SW 1271 (cell line): Measurements from ENCODE around the gene CHEK2.
"Not testable (repeated sequence)": the region's sequence is repeated elsewhere in the genome, so short reads cannot be mapped to it uniquely, and the experiment has no call there.

ENCODE experiments used
- DNase-seq, 2 experiments: peaks; one replicate each; lab custom pipeline; 2025; lab: John Stamatoyannopoulos, UW

CHEK2 gene

DNA sequence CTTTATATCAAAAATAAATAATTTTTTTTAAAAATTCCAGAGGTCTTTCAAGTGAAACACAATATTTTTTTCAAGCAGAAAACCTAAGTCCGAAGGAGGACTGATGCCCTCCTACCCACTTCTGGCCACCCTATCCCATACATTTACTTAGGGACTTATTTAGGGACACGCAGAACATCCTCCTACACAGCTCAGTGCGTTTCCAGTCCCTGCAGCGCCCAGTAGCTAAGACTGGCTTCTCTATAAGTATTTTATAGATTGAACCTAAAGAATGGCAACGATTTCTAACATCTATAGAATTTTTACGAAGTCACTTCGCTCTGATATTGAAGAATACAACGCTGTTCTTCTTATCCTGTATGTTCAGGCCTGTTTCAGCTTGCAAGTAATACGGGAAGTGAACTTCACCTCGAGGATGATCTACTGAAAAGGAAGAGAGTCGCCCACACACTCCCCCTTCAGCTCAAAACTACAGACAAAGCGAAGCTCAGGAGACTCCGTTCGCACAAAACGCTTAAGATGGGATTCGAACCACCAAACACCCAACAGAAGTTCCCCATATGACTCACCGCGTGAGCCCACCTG, 328 bp downstream of the CHEK2 start:
- no peak for DNase-seq

DNA sequence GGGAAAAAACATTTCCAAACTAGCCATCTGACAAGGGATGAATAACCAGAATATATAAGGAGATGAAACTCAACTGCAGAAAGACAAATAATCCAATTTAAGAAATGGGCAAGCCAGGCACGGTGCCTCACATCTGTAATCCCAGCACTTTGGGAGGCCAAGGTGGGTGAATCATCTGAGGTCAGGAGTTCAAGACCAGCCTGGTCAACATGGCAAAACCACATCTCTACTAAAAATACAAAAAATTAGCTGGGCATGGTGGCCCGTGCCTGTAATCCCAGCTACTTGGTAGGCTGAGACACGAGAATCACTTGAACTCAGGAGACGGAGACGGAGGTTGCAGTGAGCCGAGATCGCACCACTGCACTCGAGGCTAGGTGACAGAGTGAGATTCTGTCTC, 2.7 kb downstream of the CHEK2 start:
- not testable (repeated sequence) for DNase-seq

DNA sequence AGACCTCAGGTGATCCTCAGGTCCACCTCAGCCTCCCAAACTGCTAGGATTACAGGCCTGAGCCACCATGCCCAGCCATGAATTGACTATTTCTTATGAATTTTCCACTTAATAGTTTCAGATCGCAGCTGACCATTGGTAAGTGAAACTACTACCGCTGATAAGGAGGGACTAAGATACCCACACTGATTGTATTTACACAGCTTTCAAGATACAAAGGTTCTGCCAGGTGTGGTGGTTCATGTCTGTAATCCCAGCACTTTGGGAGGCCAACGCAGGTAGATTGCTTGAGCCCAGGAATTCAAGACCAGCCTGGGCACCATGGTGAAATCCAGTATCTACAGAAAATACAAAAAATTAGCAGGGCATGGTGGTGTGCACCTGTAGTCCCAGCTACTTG, 3.9 kb downstream of the CHEK2 start:
- no peak for DNase-seq

DNA sequence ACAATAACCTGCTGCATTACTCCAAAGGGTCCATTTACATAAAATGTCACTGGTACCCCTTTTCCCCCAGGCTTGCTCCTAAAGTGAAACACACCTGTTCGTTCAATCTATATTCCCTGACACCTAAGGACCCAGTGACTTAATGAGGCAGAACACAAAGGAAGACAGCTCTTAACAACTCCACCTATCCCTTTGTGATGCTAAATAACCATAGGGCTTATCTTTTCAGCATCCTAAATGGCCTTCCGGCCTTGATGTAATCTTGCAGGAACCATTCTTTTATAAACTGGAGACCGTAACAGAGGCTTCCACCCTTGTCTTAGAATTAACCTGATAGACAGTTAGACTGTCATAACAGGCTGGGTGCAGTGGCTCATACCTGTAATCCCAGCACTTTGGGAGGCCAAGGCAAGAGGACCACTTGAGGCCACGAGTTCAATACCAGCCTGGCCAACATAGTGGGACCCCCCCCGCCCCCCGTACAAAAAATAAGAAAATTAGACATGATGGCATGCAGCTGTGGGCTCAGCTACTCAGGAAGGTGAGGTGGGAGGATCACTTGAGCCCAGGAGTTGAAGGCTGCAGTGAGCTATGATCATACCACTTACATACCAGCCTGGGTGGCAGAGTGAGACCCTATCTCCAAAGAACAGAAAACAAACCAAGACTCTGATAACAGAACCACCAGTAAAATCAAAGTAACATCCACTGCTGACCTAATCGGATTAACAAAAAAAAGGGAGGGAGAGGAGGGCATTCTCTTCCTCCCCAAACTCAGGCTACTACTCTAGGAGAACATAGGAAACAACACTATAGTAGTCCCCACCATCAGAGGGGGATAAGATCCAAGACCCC, 5.1 kb downstream of the CHEK2 start:
- DNase-seq = no peak

DNA sequence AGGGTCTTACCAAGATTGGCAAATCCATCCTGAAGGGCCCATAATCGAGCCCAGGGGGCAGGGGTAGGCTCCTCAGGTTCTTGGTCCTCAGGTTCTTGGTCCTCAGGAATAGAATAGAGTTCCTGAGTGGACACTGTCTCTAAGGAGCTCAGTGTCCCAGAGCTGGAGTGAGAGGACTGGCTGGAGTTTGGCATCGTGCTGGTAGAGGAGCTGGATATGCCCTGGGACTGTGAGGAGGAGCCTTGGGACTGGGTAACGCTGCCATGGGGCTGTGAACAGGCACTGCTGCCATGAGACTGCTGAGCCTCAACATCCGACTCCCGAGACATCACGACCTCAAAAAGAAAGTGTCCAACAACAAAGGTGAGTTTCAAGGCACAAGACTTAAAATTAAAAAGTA, 7.2 kb downstream of the CHEK2 start:
- DNase-seq = no peak

DNA sequence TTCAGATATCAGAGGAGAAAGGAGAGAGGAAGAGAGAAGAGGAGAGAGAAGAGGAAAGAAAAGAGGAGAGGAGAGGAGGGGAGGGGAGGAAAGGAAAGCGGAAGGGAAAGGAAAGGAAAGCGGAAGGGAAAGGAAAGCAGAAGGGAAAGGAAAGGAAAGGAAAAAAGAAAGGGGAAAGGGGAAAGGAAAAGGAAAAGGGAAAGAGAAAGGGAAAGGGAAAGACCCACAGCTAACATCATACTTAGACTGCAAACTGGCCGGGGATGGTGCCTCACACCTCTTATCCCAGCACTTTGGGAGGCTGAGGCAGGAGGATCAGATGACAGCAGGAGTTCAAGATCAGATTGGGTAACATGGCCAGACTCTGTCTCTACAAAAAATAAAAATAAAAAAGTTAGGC, 11.4 kb downstream of the CHEK2 start:
- no peak for DNase-seq

DNA sequence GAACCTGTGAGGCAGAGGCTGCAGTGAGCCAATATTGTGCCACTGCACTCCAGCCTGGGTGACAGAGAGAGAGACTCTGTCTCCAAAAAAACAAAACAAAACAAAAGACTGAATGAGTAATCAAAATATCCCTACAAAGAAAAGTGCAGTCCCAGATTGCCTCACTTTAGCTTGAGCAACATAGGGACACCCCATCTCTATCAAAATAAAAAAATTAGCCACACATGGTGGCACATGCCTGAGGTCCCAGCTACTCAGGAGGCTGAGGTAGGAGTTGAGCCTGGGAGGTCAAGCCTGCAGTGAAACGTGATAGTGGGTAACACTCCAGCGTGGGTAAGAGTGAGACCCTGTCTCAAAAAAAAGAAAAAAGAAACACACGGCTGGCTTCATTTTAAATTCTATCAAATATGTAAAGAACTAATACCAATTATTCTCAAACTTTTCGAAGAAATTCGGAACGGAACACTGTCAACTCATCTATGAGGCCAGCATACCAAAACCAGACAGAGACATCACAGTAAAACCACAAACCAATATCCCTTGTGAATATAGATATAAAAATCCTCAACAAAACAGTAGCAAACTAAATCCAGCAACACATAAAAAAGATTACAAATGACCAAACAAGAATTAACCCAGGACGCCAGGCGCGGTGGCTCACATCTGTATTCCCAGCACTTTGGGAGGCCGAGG, 12.9 kb downstream of the CHEK2 start:
- DNase-seq = no peak

DNA sequence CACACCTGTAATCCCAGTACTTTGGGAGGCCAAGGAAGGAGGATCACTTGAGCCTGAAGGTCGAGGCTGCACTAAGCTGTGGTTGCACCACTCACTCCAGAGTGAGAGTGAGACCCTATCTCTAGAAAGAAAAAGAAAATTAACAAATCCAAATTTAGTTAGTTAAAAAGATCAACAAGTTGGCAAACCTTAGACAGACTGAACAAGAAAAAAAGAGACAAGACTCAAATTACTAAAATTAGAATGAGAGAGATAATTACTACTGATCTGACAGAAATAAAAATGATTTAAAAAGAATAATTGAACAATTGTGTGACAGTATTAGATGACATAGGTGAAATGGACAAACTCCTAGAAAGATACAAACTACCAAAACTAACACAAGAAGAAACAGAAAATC, 13.6 kb downstream of the CHEK2 start:
- DNase-seq = no peak

DNA sequence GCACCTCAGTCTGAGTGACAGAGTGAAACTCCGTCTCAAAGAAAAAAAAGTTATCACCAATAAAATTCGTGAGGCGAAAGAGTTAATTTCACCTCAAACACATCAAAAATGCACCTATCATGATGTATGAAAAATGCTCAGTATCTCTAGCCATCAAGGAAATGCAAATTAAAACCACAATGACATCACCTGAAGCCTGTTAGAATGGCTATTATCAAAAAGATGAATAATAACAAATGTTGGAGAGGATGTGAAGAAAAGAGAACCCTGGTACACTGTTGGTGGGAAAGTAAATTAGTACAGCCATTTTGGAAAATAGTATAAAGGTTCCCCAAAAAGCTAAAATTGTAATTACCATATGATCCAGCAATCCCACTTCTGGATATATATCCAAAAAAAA, 23.6 kb downstream of the CHEK2 start:
- no peak for DNase-seq

DNA sequence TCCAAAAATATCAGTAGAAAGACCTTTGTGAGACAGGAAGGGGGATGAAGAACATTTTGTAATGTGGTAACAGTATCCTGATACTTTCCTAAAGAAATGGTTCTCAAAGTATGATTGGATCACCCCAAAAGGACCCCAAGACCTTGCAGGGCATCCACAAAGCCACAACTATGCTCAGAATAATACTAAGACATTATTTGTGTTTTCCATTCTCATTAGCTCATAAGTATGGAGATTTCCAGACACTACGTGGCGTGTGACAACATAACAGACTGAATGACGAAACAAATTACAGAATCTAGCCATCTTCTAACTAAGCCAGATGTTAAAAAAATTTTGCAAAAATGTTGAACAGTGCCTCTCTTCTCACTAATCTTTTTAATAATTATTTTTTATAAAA, 24.9 kb downstream of the CHEK2 start:
- no peak for DNase-seq

DNA sequence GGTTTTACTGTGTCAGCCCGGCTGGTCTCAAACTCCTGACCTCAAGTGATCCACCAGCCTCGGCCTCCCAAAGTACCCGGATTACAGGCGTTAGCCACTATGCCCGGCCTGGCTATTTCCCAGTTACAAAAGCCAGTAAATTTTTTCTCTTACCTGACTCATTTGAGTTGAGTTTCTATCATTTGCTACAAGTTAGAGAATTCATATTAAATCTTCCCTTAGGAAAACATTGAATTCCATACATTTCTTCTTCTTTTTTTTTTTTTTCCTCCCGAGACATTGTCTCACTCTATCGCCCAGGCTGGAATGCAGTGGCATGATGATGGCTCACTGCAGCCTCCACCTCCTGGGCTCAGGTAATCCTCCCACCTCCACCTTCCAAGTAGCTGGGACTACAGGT, 26.0 kb downstream of the CHEK2 start:
- no peak for DNase-seq

DNA sequence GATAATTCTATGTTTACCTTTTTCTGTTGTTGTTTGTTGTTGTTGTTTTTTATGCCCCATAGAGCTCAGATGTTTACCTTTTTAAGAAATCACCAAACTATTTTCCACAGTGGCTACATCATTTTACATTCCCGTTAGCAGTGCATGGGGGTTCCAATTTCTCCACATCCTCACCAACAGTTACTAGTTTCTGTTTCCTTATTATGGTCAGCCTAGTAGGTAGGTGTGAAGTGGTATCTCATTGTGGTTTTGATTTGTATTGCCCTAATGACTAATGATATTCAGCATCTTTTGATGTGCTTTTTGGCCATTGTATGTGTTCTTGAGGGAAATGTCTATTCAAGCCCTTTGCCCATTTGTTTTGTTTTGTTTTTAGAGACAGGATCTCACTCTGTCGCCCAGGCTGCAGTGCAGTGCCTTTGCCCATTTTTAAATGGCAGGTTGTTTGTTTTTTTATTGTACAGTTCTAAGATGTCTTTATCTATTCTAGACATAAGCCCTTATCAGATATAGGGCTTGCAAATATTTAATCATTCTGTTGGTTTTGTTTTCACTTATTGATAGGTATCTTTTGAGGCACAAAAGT, 27.5 kb downstream of the CHEK2 start:
- DNase-seq = no peak

DNA sequence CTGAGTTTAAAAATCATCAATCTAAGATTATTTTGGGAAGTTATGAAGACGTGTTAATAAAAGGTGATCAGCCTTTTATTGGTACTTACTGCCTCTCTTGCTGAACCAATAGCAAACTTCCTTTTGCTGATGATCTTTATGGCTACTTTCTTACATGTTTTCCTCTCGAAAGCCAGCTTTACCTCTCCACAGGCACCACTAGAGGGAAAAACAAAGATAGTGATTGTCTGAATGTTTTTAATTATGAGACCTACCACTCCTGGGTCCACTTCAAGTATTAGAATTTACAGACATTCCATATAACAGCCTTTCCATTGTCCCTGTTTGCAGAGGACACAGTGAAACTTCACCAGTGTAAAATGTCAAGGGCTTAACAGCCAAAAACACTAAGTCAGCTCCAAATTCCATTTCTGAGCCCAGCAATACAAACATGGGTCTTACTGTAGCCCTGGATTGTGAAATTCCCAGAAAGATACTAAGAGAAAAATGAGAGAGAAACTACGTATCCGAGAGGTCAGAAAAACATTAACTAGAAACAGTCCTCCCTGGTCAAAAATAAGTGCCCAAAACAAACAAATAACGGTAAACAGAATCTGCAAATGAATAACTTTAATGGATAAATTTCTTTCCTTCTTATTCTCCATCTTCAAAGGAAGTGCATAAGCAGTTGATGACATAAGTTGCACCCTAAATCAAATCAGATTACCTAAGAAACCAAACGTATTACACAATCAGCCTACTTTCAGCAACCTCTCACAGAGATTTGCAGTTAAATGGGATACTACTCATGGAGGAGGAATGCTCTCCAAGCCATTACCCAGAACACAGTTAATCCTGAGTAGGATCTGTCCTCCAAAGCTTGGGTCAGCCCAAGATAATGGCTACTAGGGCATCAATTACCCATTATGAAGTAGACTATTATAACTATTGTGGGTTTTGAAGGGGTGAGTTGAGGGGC, 29.5 kb downstream of the CHEK2 start:
- peak; percentile 44 to 80 for DNase-seq

DNA sequence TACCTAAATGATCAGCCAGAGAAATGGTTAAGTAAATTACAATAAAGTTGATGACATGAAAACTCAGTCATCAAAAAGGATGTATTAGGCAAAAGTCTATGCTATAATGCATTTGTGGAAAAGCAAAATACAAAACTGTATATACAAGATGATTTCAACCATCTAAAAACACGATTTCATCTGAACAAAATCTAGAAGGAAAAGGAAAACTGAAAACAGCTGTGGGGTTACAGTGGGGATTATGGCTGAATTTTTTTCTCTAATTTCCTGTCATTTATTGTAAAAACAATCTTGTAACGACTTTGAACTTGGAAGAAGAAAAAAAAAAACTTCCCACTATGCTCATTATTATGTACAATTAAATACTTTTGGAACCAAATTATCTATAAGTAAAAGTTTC, 30.3 kb downstream of the CHEK2 start:
- no peak for DNase-seq

DNA sequence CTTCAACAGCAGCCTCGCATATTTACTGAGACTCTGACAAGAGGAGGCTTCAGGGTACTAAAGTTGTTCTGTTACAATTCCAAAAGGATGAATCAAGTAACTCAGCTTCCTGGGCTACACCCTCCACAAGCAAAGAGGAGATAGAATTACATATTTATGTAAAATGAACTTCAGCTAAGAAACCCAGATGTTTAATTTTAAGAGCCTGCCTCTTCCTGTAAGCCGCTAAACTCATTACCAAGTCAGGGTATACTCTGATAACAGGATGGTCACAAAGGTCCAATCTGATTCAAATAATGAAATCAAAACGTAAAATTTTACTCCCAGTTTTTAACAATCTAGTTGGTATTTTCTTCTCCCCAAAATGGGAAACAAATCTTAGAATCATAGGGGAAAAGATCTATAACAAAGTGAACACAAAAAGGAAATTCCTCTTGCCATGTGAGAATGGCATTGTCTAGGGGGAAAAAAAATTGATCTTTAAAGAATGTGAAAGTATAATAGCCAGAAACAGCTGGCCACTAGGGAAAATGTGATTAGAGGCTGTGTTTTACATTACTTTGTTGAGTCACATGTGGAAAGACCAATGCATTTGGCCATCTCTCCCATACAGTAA, 30.9 kb downstream of the CHEK2 start:
- peak; percentile 3 to 72 for DNase-seq

DNA sequence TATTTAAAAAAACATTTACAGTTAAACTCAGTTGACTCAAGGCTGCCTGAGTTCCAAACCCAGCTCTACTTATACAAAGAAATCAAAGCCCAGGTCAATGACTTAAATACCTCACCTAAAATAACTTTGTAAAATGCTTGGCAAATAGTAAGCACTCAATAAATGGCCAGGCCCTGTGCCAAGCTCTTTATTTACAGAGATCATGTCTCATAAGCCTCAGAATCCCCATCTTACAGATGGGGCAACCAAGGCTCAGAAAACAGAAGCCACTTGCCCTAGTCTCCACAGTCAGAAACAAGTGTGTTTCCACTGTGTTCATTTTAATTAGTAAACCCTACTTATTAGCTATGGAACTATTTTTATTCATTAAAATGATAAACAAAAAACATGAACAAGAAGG, 31.5 kb downstream of the CHEK2 start:
- no peak for DNase-seq

DNA sequence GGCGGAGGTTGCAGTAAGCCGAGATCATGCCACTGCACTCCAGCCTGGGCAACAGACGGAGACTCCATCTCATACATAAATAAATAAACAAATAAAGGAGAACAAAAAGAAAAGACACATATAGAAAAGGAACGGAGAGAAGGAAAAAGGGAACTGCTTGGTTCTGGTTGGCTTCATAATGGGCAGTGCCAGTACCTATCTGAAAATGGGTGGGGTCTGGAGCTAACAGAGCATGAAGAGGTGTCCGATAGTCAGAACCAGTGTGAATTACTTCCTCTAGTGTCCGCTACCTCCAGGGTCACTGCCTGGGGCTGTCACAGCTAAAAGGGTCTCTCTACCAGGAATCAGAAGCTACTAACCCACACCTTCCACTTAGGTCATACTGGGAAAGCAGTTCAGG, 34.8 kb downstream of the CHEK2 start:
- DNase-seq = no peak

DNA sequence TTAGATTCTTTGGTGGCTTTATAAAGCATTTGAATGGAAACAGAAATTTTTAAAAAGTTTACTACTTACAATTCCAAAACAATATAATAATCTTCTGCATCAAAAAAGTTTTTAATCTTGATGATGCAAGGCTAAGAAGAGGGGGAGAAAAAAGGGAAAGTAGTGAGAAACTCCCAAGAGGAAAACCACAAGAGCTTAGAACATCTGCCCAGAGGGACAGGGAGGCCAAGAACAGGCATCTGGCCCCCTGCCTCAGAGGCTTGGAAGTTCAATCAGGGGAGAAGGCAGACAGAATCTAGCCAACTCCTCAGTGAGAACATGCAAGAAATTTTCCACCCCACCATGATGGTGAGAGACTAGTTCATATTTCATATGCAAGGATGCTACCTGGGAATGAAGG, 38.2 kb downstream of the CHEK2 start:
- DNase-seq = no peak

DNA sequence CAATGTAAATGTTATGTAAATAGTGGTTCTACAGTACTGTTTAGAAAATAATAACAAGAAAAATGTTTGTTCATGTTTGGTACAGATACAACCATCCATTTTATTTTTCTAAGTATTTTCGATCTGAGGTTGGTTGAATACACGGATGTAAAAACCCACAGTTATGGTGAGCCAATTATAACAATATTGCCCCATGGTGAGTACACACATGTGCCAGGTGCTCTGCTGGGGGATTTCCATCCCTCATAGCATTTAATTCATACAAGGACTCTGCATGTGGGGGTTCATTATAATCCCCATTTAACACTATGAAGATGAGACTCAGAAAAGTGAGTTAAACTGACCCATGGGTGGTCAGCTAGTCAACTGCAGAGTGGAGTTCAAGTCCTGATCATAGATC, 38.7 kb downstream of the CHEK2 start:
- DNase-seq = no peak

DNA sequence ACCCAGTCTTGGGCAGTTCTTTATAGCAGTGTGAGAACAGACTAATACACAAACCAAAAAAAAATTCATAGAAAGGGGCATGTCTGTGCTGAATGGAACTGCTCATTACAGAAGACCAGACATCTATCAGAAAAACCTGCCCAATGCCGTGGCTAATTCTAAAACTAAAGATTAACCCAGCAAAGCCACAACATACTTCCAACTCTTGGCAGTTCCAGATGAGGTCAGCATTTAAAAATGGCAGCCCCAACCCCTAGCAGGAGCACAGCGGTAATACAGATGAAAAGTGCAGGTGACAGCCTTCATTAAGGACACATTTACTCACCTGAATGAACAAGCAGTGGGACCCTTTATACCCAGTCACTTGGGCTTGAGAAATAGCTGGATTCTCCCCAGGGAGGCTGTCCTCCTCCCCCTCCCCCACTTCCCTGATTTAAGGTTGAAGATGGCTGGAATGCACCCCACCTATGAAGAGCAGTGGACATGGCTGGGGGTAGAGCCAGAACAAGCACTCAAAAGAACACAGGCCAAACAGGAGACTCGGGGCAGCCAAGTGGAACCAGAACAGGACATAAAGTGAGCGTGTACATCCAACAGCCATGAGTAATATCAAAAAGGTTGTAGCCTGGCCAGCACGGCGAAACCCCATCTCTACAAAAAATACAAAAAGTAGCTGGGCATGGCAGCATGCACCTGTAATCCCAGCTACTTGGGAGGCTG, 48.4 kb downstream of the CHEK2 start:
- not testable (repeated sequence) for DNase-seq

DNA sequence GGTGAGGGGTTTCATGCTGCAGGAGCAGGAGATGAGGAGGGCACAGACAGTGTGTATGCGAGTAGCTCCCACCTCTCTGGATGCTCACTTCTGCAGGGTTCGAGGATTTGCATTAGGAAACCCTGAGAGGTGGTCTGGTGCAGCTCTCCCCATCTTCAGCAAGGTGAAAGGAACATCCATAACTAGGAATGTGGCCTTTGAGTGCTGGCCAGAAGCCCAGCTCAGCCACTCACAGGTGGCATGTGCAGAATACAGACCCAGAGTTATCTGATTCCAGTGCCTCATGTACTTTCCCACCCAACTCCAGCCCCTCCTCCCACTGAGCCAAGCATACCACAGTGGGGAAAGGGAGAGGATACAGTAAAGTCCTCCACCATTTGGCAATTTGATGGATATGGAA, 51.8 kb downstream of the CHEK2 start:
- DNase-seq = not testable (repeated sequence)
